ENCODE results near the gene PPM1L.
A peak's percentile ranks its signal among the peaks of the same experiment; 100 is the strongest.
"Not testable (repeated sequence)": the region's sequence is repeated elsewhere in the genome, so short reads cannot be mapped to it uniquely, and the experiment has no call there.

Gene PPM1L

DNA sequence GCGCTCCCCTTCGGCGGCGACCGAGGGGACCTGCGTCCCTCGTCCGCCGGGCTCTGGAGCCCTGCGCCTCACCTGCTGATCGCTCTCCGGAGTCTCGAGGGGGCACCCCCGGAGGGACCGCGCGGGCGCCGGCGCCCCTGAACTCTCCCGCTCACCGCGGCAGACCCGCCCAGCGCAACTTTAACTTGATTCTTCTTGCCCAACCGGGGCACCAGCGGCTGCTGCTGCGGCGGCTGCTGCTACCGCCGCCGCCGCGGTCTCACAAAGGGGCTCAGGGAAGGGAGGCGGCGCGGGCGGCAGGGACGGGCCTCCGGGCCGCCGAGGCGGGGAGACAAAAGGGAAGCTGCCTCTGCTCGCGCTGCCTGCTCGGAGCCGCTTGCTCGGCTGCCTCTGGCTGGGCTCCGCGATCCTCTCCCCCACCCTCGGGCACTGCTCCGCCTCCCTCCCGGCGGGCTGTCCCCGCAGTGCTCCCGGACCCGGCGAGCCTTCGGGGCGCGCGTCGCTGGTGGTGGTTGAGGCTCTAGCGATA lies at the start of gene PPM1L:
Gene PPM1L (plus strand): TSS at position 456 of the 529 bp plus-strand sequence.
- DNase-seq: peak; percentile 84

DNA sequence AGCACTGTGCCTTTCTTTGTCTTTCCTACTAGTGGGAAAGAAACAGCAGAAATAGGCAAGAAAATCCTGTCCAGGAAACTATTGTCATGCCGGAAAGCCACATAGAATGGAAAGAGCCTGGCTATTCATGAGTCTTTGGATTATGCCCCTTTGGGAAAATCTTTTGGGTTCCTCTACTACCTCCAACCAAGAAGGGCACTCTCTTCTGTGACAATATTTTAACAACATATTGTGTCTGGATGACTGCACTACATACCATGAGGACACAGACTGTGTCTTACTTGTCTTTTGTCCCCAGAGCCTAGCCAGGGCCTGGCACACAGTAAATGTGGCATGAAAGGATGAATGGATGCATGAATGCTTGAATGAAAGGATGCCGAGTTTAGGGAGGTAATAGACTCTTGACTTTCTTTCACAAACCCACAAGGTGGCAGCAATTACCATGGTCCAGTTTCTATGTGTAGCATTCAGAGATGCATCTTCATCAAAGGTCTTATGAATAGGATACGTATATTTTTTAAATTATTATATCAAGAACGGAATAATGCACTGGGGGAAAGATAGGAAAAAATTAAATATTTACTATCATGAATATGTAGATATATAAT lies 48.7 kb upstream of the PPM1L start:
- no peak for DNase-seq

DNA sequence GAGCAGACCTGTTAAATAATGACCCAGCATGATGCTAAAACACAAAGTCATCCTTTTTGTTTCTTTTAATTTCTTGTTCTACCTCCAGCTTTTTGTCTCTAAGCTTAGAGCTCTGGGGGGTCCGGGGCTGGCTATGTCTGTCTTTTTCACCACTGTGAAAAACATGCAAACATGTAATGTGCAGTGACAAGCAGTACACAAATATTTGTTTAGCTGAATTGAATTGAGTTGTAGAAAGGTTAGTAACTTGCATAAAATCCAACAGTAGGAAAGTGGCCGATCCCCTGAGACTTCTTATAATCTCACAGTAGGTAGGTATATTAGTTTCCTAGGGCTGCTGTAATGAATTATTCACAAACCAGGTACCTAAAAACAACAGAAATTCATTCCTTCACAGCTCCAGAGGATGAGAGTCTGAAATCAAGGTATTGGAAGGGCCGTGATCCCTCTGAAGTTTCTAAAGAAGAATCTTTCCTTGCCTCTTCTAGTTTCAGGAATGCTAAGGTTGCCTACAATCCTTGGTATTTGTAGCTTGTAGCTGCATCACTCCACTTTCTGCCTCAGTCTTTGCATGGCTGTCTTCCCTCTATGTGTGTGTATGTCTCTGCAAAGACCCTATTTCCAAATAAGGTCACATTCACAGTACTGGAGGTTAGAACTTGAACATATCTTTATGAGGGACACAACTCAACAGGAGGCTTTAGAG lies 46.4 kb upstream of the PPM1L start:
- no peak for DNase-seq

DNA sequence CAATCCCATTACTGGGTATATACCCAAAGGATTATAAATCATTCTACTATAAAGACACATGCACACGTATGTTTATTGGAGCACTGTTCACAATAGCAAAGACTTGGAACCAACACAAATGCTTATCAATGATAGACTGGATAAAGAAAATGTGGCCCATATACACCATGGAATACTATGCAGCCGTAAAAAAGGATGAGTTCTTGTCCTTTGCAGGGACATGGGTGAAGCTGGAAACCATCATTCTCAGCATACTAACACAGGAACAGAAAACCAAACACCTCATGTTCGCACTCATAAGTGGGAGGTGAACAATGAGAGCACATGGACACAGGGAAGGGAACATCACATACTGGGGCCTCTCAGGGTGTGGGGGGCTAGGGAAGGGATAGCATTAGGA lies 42.9 kb upstream of the PPM1L start:
- not testable (repeated sequence) for DNase-seq

DNA sequence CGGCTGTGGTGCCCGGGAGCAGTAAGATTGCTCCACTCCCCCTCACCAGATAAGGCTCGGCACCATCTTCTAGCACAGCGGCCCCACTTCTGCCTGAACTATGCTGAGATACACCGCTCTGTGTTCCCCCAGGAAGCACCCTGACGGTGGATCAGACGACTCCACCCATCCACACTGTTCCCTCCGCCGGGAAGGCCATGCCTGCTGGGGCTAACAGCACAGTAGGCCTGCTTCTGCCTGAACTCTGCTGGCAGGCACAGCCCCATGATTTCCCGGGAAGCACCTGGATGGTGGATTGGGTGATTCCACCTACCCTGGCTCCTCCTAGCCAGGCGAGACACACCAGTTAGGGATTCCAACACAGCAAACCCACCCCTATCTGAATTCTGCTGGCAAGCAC lies 36.3 kb upstream of the PPM1L start:
- no peak for DNase-seq

DNA sequence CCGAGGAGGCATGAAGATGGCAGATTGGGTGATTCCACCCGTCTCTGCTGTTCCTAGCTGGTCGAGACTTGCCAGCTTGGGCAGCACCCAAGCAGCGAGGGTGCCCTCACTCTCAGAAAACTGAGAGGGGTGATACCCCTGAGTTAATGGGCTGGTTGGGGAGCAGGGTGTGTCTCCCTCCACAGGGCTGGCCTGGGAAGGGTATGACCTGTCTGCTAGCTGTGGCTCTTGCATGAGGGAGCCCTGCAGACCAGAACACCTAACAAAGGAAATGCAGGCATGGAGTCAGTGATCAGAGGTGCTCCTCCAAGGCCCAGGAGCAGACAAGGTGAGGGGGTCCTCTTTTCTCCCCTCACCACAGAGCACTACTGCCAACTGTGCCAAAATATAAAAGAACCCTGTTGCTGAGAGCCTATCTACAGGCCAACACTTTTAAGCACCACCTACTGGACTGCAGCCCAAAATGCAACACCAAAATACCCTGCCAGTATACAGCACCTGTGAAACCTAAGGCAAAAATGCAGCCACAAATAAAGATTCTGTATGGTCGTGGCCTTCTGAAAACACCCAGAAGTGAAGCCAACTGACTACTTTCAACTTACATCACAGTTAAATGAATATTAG lies 35.8 kb upstream of the PPM1L start:
- DNase-seq: no peak

DNA sequence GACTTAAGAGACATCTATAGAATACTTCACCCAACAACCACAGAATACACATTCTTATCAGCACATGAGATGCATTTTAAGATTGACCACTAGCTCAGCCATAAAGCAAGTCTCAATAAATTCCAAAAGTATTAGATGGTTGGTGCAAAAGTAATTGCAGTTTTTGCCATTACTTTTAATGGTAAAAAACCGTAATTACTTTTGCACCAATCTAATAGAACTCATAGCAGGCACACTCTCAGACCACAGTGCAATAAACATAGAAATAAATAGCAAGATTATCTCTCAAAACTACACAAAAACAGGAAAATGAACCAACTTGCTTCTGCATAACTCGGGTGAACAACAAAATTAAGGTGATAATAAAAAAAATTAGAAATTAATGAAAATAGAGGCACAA lies 33.7 kb upstream of the PPM1L start:
- DNase-seq: no peak

DNA sequence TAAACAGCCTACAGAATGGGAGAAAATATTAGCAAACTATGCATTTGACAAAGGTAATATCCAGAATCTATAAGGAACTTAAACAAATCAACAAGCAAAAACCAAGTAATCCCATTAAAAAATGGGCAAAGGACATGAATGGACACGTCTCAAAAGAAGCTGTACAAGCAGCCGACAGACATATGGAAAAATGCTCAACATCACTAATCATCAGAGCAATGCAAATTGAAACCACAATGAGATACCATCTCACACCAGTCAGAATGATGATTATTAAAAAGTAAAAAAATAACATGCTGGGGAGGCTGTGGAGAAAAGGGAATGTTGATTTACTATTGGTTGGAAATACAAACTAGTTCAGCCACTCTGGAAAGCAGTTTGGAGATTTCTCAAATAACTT lies 30.7 kb upstream of the PPM1L start:
- DNase-seq: no peak

DNA sequence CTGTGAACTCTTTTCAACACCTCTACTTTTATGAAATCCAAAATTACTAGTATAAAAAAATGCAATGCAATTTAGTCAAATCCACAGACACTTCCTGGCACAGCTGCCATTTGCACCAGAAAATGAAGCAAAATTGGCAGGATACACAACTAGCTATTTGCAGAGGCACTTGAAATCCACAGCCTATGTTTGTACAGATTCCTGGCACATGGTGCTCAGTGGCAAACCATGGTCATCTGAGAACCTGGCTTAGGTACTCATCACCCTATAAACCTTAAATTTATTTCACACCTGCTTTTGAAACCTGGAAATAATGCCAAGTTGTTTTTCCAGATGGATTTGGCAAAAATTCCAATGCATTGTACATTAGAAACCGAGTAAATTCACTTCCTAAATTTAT lies 20.2 kb upstream of the PPM1L start:
- DNase-seq: no peak

DNA sequence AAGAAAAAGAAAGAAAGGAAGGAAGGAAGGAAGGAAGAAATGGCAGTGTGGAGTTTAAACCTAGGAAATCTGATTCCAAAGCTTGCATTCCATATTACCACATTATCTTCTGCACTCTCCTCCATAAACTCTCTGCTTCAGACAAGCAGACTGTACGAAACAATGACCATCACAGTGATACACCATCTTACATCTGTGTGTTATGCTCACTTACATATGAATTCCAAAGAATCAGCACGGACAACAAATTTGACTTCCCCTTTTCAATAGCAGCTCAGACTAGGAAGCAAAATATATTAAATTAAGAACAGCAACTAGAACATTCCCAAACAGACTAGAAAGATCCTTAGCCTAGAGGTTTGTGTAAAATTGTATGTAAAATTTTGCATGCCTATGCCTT lies 18.0 kb upstream of the PPM1L start:
- DNase-seq: no peak

DNA sequence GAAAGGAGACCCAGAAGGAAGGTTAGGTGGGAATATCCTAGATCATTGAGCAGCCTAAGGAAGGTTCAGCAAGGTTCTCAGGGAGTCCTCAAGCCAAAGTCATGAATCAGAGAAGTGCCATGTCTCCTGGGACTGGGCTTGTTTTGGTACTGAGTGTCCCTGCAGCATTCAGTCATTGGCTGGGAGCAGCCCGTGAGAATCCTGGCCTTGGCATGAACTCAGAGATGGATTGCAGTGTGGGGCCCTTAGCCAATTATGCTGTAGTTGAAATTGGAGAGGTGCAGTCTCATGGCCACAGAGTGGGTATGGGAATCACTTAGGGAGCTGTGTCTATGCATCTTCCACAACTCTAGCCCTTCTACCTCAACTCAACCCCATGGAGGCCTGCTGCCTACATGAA lies 17.0 kb upstream of the PPM1L start:
- no peak for DNase-seq

DNA sequence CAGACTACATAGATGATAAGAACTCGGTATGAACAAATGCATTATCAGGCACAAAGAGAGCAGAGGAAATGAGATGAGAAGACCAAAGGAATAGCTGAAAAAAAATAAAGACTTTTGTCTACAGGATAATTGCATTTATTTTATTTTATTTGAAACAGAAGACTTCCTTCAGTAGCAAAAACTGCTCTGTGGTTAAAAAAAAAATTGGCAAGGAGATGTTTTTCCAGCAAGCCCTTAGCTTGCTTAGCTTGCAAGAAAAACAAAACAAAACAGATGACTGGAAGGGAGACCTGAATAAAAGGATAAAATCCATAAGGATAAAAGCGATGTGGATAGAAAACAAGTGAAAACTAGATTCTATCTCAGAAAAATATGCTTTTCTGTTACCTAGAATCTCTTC lies 9.1 kb upstream of the PPM1L start:
- DNase-seq: no peak

DNA sequence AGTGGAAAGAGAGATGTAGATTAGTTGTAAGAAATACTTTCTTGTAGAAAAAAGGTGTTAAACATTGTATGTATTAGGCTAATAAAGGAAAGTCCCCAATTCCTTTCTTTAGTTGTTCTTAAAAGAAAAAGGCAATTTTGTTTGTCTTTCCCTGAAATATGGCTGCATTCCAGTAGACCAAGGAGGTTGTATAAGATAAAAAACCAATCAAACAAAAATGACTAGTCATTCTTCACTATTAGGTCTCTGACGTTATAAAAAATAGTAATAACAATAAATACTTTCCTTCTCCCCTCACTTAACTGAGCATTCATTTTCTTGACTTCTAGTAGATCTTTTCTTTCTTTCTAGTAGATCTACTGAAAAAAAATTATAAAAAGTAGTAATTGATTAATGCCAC lies 8.6 kb upstream of the PPM1L start:
- no peak for DNase-seq

DNA sequence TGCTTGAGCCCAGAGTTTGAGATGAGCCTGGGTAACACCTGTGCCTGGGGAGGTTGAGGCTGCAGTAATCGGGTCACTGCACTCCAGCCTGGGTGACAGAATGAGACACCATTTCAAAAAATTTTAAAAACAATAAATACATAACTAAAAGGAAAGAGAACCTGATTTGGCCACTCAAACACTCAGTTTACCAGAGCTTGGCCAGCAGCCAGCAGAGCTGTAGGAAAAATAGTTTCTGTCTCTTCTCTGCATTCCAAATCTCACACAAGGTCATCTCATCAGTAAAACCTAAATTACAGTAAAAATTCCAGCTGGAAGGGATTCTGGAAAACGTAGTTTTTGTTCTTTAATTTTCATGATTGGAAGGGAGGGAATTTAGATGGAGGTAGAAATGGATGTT lies 7.8 kb upstream of the PPM1L start:
- DNase-seq: no peak

DNA sequence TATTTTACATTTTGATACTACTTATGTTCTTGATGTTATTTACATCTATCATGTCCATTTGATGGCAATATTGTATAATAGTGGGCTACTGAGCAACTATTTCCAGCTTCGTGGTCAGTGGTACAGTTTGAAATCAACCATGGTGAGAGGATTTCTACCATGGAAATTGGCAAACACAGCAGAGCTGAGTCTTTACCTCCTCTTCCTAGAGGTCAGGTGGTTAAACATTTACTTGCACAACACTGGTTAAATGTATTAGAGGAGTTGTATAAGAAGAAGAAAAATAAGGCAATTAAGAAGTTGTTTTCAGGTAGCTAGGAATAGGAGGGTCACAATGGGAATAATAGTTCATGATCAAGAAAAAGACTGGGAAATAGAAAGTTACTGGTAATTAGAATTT lies 7.2 kb upstream of the PPM1L start:
- DNase-seq: no peak

DNA sequence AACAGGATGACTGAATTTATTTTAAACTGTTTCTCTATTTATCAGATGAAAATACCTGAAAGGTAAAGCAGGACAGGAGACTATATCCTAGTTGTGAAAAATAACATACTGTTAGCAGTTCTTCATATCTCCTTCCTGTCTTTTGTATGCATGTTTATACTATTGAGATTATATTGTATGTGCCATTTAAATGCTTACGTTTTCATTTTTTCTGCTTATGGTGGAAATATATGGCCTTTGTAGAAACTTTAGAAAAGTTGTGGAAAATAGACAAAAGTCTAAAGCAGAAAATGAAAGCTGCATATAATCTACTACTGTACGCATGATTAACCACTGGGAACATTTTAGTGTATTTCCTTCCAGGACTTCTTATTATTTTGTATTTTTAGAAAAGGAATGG lies 2.1 kb upstream of the PPM1L start:
- no peak for DNase-seq

DNA sequence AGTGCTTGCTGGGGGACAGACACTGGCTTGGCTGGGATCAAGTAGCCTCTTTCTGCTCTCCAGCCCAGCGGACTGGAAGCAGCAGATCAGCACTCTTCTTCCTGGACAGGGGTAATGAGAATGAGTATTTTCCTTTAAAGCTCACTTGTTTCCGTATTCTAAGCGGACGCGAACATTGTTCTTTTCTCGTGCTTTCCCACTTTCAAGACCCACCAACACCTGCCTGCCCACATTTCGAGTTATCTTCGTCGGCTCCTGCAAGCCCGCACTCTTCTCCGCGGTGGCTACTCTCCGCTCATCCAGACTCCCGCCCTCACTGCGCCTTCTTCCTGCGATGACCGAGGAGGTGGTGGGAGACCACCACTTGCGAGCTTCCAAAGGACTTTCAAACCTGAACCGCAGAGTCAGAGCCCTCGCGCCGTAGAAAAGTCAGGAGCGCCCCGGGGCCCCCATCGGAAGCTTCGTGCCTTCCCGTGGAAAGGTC lies 1.6 kb upstream of the PPM1L start:
- peak; percentile 31 for DNase-seq

DNA sequence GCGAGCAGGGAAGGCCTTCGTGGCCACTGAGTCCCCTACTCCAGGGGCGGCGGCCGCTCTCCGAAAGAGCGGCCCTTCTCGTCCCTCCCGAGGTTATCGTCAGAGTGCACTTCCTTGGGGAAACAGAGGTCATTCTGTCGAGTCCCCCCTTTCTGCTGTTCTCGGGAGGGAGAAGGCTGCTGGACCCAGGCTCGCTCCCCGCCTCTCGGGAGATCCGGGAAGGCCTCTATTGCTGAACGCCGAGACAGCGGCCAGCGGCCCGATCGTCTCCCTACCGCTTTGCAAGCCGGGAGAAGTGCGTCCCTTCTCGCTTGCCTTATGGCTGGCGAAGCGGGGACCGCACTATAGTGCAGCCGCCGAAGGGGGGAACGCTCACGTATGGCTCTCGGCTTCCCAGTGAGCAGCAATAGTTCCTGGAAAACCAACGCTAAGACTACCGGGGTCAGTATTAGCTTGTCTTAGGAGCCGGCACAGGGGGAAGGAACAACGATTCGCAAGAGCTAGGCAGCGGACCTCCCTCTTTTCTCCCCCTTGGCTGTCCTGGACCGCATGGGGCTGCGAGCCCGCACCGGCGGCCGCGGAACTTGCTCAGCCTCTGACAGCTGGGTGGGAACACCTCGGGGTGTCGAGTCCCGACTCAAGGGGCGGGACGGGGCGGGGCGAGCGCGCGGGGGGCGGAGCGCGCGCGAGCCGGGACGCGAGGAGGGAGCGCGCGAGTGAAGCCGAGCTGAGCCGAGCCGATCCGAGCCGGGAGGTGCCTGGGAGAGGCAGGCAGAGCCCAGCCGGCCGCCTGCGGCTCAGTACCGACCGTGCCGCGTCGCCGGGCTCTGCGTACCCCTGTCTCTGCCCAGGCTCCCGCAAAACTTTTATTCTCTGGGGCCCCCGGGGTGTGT lies 930 bp upstream of the PPM1L start:
- DNase-seq: peak; percentile 93

DNA sequence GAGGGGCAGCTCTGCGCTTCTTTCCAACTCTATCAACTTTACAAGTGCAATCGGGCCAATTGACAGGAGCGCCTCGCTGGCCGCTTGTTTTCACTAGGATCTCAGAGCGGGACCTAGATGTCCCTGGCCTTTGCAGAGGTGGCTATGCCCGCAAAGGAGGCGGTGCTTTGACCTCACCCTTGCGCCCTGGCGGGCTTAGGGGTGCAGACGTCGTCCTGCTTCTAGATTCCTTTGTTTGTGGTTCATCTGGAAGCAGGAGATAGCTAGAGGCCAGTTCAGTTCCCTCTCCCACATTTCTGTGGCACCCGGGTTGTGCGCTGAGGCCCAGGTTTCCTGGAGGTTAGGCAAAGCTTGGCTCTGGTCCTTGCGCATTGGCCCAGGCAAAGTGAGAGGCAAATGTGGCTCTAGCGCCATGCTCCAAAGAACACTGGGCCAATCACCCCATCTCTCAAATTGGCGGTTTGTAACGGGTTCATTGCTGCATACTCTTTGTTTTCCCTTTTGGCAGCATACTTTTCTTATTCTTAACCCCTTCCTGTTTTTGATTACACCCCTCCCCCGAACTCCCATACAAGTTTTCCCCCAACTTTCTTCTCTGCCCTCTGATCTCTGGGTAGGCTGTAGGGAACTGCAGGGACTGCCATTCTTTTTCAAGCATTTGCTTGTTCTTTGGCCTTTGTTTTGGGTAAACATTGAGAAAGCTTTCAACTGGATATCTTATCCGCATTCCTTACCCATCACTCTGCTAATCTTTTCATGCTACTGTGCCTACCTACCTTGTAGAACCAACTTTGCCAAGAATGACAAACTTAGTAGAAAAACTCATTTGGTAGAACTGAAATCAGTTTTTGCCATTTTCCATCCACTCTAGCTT lies 1.4 kb downstream of the PPM1L start:
- no peak for DNase-seq

DNA sequence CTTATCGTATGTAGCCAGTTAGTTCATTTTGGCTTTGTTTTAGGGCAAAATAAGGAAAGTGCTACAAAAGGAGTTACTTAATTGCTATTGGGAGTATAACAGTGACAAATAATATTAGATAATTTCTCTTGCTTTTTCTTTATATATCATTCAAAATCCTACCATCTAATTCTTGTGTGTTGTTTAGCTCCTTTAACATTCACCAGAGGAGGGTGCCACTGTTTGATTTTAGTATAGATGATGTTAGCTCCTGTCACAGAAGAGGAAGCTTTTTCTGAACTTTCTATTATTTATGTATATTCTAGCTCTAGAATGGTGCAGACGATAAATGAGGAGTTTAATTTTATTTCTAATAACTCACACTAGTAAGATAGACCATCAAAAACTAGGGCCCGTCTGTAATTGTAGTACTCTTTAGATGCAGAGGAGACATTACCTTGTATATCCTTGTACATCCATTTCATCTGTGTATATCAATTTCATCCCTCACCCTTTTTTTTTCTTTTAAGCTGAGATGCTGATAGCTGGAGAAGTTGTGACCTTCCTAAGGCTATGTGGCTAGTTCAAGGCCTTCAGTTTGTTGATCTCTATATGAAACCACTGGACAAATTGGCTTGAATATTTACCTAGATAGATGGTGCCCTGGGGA lies 3.0 kb downstream of the PPM1L start:
- DNase-seq: no peak

DNA sequence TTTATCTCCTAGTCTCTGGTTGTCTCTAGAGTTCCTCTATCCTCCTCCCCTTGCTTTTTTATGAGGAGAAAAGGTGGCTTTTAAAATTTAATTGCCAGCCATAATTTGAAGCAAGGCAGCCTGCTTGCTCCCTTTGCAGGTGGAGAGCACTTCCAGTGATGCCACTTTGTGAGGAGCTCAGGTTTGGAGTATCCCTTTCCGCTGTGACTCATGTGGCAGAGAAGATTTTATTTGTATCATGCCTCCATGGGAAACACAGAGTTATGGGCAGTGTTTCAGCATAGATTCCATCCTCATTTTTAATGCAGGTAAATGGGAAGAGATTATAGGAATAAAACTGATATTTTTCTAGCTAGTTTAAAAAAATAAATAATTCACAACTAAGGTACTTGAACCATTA lies 7.0 kb downstream of the PPM1L start:
- DNase-seq: no peak

DNA sequence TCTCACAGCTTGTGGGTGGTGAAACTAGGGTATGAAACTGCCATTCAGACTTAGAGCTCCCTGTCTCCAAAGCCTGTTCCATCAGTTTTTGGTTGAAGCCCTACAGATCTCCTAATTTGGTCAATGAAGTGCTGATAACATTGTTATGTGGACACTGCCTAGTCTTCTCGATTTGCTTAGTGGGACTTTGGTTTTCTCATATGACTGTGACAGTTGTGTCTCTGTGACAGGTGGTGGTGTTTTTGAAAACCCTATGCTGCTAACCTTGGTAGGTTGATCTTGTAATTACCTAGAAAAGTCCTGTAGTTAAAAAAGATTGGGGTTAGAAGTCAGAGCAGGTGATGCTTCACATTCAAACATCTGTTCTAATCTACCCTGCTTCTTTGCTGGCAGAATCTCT lies 9.2 kb downstream of the PPM1L start:
- no peak for DNase-seq
